H1 (cell line): ENCODE data around the gene NOS1AP. TPM values are rescaled to one million over a fixed set of nuclear protein-coding genes. Genes with fewer than 3 reads are reported as not detected.

ENCODE experiments used
- CTCF ChIA-PET: fragments of 300-600 bp; sonication (Branson Sonifier 250); formaldehyde crosslinking; loops from one replicate; lab custom pipeline; 2021; ENCODE audit not compliant: partially characterized antibody; lab: Charles Lee
- POLR2A ChIA-PET: fragments of 300-600 bp; sonication (Branson Sonifier 250); formaldehyde crosslinking; loops from one replicate; lab custom pipeline; 2021; ENCODE audit warnings: inconsistent platforms; ENCODE audit not compliant: partially characterized antibody; lab: Charles Lee
- DNase-seq, 2 experiments: peaks; one replicate each; pipeline versions ENCODE4 v3.0.0 to v3.0.0-alpha.2; 2010 to 2022; ENCODE audit warnings: low spot score in 2 of 2, low read depth in 1 of 2, mixed read lengths in 1 of 2
- FAIRE-seq: peaks from 2 replicates; lab custom pipeline; 2011; peaks lifted over from hg19 to GRCh38; lab: Jason Lieb, UNC
- H2AFZ ChIP-seq: 2 replicates; pipeline ENCODE4 v1.8.1; 2012; ENCODE audit warnings: low read length, inconsistent platforms
- H2AK5ac ChIP-seq: 2 replicates; pipeline ENCODE4 v1.6.1; 2013; ENCODE audit warnings: low read depth, low read length
- H2BK120ac ChIP-seq: replicated peaks from 2 replicates; pipeline ENCODE3; 2013; ENCODE audit warnings: low read depth, low read length, inconsistent platforms
- H2BK12ac ChIP-seq: 2 replicates; pipeline ENCODE4 v1.6.1; 2013; ENCODE audit warnings: low read depth, low read length
- H2BK15ac ChIP-seq: 2 replicates; pipeline ENCODE4 v1.6.1; 2013; ENCODE audit warnings: low read length
- H2BK20ac ChIP-seq: 2 replicates; pipeline ENCODE4 v1.6.1; 2013; ENCODE audit warnings: low read length
- H2BK5ac ChIP-seq: 2 replicates; pipeline ENCODE4 v1.6.1; 2013; ENCODE audit warnings: low read depth, low read length
- H3K14ac ChIP-seq: 2 replicates; pipeline ENCODE4 v1.6.1; 2013; ENCODE audit warnings: inconsistent platforms; ENCODE audit not compliant: insufficient read length
- H3K18ac ChIP-seq: 2 replicates; pipeline ENCODE4 v1.6.1; 2013; ENCODE audit warnings: low read length; ENCODE audit errors: extremely low read depth
- H3K23ac ChIP-seq: 2 replicates; pipeline ENCODE4 v1.6.1; 2013; ENCODE audit warnings: inconsistent platforms; ENCODE audit not compliant: insufficient read length
- H3K23me2 ChIP-seq: 2 replicates; pipeline ENCODE4 v1.6.1; 2013; ENCODE audit warnings: low read depth, low read length
- H3K27ac ChIP-seq: 2 replicates; pipeline ENCODE4 v1.6.1; 2011; ENCODE audit warnings: low read depth, low read length, inconsistent platforms
- H3K27me3 ChIP-seq, 4 experiments: replicated peaks in 1 of 4; 1 replicate in 1 of 4; 2 replicates in 3 of 4; pipeline versions ENCODE4 v1.6.1 to v1.8.1; 2011 to 2013; ENCODE audit warnings: low read length in 3 of 4, mild to moderate bottlenecking in 3 of 4, inconsistent platforms in 2 of 4, mixed read lengths in 2 of 4, moderate library complexity in 1 of 4; ENCODE audit not compliant: control insufficient read depth in 3 of 4, insufficient read depth in 3 of 4; ENCODE audit errors: extremely low read depth in 1 of 4
- H3K36me3 ChIP-seq, 4 experiments: 2 replicates each; pipeline versions ENCODE4 v1.6.1 to v1.8.1; 2011 to 2013; ENCODE audit warnings: mild to moderate bottlenecking in 4 of 4, low read length in 3 of 4, moderate library complexity in 2 of 4, control low read depth in 1 of 4, inconsistent platforms in 1 of 4; ENCODE audit not compliant: insufficient read depth in 4 of 4, control insufficient read depth in 2 of 4
- H3K4ac ChIP-seq: replicated peaks from 2 replicates; pipeline ENCODE3; 2013; ENCODE audit warnings: low read length, low read depth, mixed read lengths, inconsistent platforms; ENCODE audit not compliant: insufficient read length
- H3K4me1 ChIP-seq, 4 experiments: replicated peaks in 1 of 4; 1 replicate in 1 of 4; 2 replicates in 3 of 4; pipeline versions ENCODE4 v1.6.1 to v1.8.1; 2011 to 2013; ENCODE audit warnings: low read length in 3 of 4, inconsistent platforms in 2 of 4, mixed read lengths in 1 of 4; ENCODE audit not compliant: insufficient read depth in 4 of 4, control insufficient read depth in 3 of 4
- H3K4me2 ChIP-seq, 2 experiments: 2 replicates each; pipeline versions ENCODE4 v1.6.1 to v1.8.1; 2011 to 2013; ENCODE audit warnings: low read depth in 2 of 2, low read length in 2 of 2, control low read depth in 1 of 2, inconsistent platforms in 1 of 2, mild to moderate bottlenecking in 1 of 2; ENCODE audit not compliant: insufficient read depth in 1 of 2
- H3K4me3 ChIP-seq, 4 experiments: fragments of 200-600, 300-600 bp in 1 of 4; sonication (generic), shearing (Covaris generic), sonication (Bioruptor Twin) in 1 of 4; 2 replicates each; pipeline versions ENCODE4 v1.5.1 to v1.8.1; 2011 to 2016; ENCODE audit warnings: low read length in 4 of 4, low read depth in 3 of 4, control low read depth in 2 of 4, inconsistent platforms in 2 of 4, mild to moderate bottlenecking in 2 of 4, mixed read lengths in 1 of 4, moderate library complexity in 1 of 4; ENCODE audit not compliant: insufficient read depth in 2 of 4; ENCODE audit errors: extremely low read depth in 1 of 4
- H3K56ac ChIP-seq: replicated peaks from 2 replicates; pipeline ENCODE3; 2013; ENCODE audit warnings: low read depth, mild to moderate bottlenecking, mixed read lengths, low read length, inconsistent platforms; ENCODE audit not compliant: insufficient read length
- H3K79me1 ChIP-seq: 2 replicates; pipeline ENCODE4 v1.6.1; 2013; ENCODE audit warnings: low read depth, low read length, control low read depth
- H3K79me2 ChIP-seq, 2 experiments: 2 replicates each; pipeline versions ENCODE4 v1.6.1 to v1.8.1; 2012 to 2013; ENCODE audit warnings: low read length in 2 of 2, mild to moderate bottlenecking in 2 of 2, inconsistent platforms in 1 of 2; ENCODE audit not compliant: insufficient read depth in 2 of 2, control insufficient read depth in 1 of 2
- H3K9ac ChIP-seq, 4 experiments: replicated peaks in 1 of 4; 1 replicate in 1 of 4; 2 replicates in 3 of 4; pipeline versions ENCODE4 v1.6.1 to v1.8.1; 2011 to 2013; ENCODE audit warnings: low read depth in 3 of 4, low read length in 3 of 4, control low read depth in 2 of 4, mild to moderate bottlenecking in 2 of 4, moderate library complexity in 2 of 4, inconsistent platforms in 1 of 4; ENCODE audit errors: extremely low read depth in 1 of 4
- H3K9me3 ChIP-seq, 2 experiments: 2 replicates each; pipeline versions ENCODE4 v1.6.1 to v1.8.1; 2012 to 2013; ENCODE audit warnings: mild to moderate bottlenecking in 2 of 2, moderate library complexity in 2 of 2, control low read depth in 1 of 2, inconsistent platforms in 1 of 2, low read depth in 1 of 2, low read length in 1 of 2, mixed read lengths in 1 of 2; ENCODE audit not compliant: insufficient read depth in 2 of 2
- H4K20me1 ChIP-seq, 2 experiments: replicated peaks in 1 of 2; 2 replicates each; pipeline versions ENCODE3 to v1.8.1; 2011 to 2013; ENCODE audit warnings: inconsistent platforms in 2 of 2, low read length in 2 of 2, mild to moderate bottlenecking in 1 of 2; ENCODE audit not compliant: insufficient read depth in 2 of 2, control insufficient read depth in 1 of 2
- H4K5ac ChIP-seq: 2 replicates; pipeline ENCODE4 v1.6.1; 2013; ENCODE audit warnings: low read length, low read depth, mixed read lengths, inconsistent platforms; ENCODE audit not compliant: insufficient read length
- H4K8ac ChIP-seq: 2 replicates; pipeline ENCODE4 v1.8.0; 2013; ENCODE audit warnings: mild to moderate bottlenecking, moderate library complexity, low read length, inconsistent platforms; ENCODE audit not compliant: insufficient read depth; ENCODE audit errors: extremely low read depth
- H4K91ac ChIP-seq: replicated peaks from 2 replicates; pipeline ENCODE3; 2013; ENCODE audit warnings: low read length, mixed read lengths, inconsistent platforms; ENCODE audit not compliant: insufficient read length
- JUN ChIP-seq: IDR thresholded peaks from 2 replicates; pipeline ENCODE4 v1.6.1; 2011; ENCODE audit warnings: low read depth, mild to moderate bottlenecking, improper control_type of control experiment, low read length
- ZNF274 ChIP-seq: IDR thresholded peaks from 2 replicates; pipeline ENCODE4 v1.7.0; 2012; ENCODE audit warnings: low read length, borderline replicate concordance; ENCODE audit errors: extremely low read depth
- WGBS, 2 experiments: shearing (Covaris generic) in 1 of 2; methylation state at CpG; one replicate each; pipeline versions ENCODE4 v1.1.6 to v1.1.7; 2013 to 2015; ENCODE audit warnings: low lambda C conversion rate in 2 of 2, mixed read lengths in 2 of 2, inconsistent platforms in 1 of 2, low coverage in 1 of 2, missing lambda C conversion rate in 1 of 2; ENCODE audit not compliant: insufficient replicate concordance in 2 of 2, insufficient coverage in 1 of 2, insufficient read length in 1 of 2; ENCODE audit errors: extremely low coverage in 1 of 2, missing lambda C conversion rate in 1 of 2; 5-methylcytosine and 5-hydroxymethylcytosine counted together
- polyA plus RNA-seq, 7 experiments: library from polyadenylated mRNA; depleted of rRNA in 3 of 7; stranded (reverse) in 5 of 7; unstranded in 2 of 7; fragments of >200 nt in 5 of 7; fragments of 200-250 nt in 2 of 7; gene quantifications; 1 replicate in 5 of 7; 2 replicates in 1 of 7; 4 replicates in 1 of 7; pipeline versions ENCODE4 v1.2.1 to v1.2.3, GENCODE V29; 2011 to 2013; ENCODE audit warnings: missing spikeins in 2 of 7, mixed read lengths in 2 of 7
- total RNA-seq: library from RNA; stranded (reverse); fragmentation: NEBNext Ultra II Directional; extraction: Animal tissue kit (Norgen Biotek cat#: 25700); gene quantifications from 2 replicates; pipeline ENCODE4 v1.2.1, GENCODE V29; 2021

The NOS1AP gene
- total and polyA plus RNA-seq, 2 of the 8 experiments (the other 6 are each of a cell fraction or from before 2014, with no cell fraction given): 2.4 to 12.1 TPM

DNA sequence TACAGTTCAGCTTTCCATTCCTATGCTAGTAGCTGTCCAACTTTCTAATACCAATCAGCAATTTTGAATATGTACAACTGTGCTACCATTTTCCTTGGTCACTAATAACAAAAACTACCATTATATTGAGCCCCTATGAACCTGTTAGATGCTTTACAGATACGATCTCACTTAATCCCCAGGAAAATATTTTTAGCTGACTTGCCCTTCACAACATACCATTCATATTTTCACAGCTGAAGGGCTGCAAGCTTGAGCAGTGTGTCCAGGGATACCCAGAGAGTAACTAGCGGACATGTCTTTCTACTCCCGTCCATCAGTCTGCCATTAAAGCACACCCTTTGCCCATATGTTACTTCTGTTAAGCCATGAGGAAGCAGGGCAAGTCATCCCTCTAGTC, 166.7 kb downstream of the NOS1AP start:
- Histone ChIP-seq H3K79me1 (no peaks in the 10 kb centered on the region; the same call in 1 of the 2 replicates), H2BK120ac (no peak overlapping the region), H3K4me1 (peaks cover 0 to 19% (median 8%) of the 10 kb centered on the region in 4 experiments; a peak in 4 of 7 replicates), H3K4me3 (no peak overlapping the region), H3K27me3 (no peaks in the 10 kb centered on the region), H4K91ac (no peak overlapping the region)
- no peak for TF ChIP-seq JUN
- TF ChIP-seq ZNF274: no peak
- TF ChIP-seq, all 59 proteins: peak for 0
- ChIA-PET POLR2A (no interaction called here), CTCF (interaction anchor here (1.5 kb wide), 1 partner anchor 120 kb away, joined by 3 read pairs; no protein-coding TSS in a partner anchor)
- H4K8ac ChIP-seq: no peak overlapping the region
- peaks cover 0 to 21% of the 10 kb centered on the region in 2 experiments; a peak in 2 of 4 replicates for H3K79me2 ChIP-seq
- H3K9ac ChIP-seq: no peak overlapping the region
- H3K4ac ChIP-seq: no peak overlapping the region
- H3K36me3 ChIP-seq: no peaks in the 10 kb centered on the region; a peak in 1 of 8 replicates
- no peaks in the 10 kb centered on the region for H3K9me3 ChIP-seq
- no peak for FAIRE-seq
- no peak overlapping the region for H2BK15ac ChIP-seq
- H2BK20ac ChIP-seq: no peak overlapping the region
- H4K20me1 ChIP-seq: no peaks in the 10 kb centered on the region
- DNase-seq: no peak
- no peak overlapping the region for H4K5ac ChIP-seq
- no peak overlapping the region for H3K23ac ChIP-seq
- WGBS, 2 experiments: 86% methylated on average over 3 of the region's 3 CpGs; no CpG with 5 or more reads in 1 of the 2 experiments
- H2BK12ac ChIP-seq: no peak overlapping the region
- H2AK5ac ChIP-seq: no peak overlapping the region
- H2BK5ac ChIP-seq: no peak overlapping the region
- no peak overlapping the region for H3K56ac ChIP-seq
- no peak overlapping the region for H3K18ac ChIP-seq
- H3K27ac ChIP-seq: no peak overlapping the region
- no peak overlapping the region for H2AFZ ChIP-seq
- H3K4me2 ChIP-seq: no peak overlapping the region
- no peak overlapping the region for H3K14ac ChIP-seq
- no peaks in the 10 kb centered on the region for H3K23me2 ChIP-seq
